HepG2 (cell line): ENCODE measurements around the gene CCDC33. TPM values are rescaled to one million over a fixed set of nuclear protein-coding genes. Genes with fewer than 3 reads are reported as not detected.

Experiments
- ATAC-seq: fragments of 200-7000 bp; cut with Tn5 transposase; 3 replicates; pipeline ENCODE4 v1.9.1; 2020; ENCODE audit warnings: mild to moderate bottlenecking, moderate library complexity
- BruUV-seq: library from RNA; stranded (reverse); fragments of 400-500 nt; replicated peaks from 2 replicates; lab custom pipeline; 2021; lab: Mats Ljungman, UMichigan
- CTCF ChIA-PET: fragments of 300-600 bp; formaldehyde crosslinking; extraction: SDS; loops from one replicate; lab custom pipeline; 2021; ENCODE audit warnings: low total read pairs, inconsistent platforms, low intra/inter-chr PET ratio; lab: Yijun Ruan, JAX
- POLR2A ChIA-PET: fragments of 350-600 bp; sonication (Branson Sonifier 250); formaldehyde crosslinking; loops from one replicate; lab custom pipeline; 2020; ENCODE audit warnings: antibody characterized with exemption, inconsistent platforms; lab: Yijun Ruan, JAX
- DNase-seq: peaks from one replicate; pipeline ENCODE4 v3.0.0-alpha.2; 2015; ENCODE audit warnings: low spot score
- FAIRE-seq: peaks from 3 replicates; lab custom pipeline; 2011; peaks lifted over from hg19 to GRCh38; lab: Jason Lieb, UNC
- H2AFZ ChIP-seq: one replicate; pipeline ENCODE4 v1.6.1; 2011; ENCODE audit warnings: low read length, inconsistent platforms
- H3K27ac ChIP-seq: fragments of 300-600 bp; 3 replicates; pipeline ENCODE4 v1.8.0; 2011; ENCODE audit warnings: mixed run types, mild to moderate bottlenecking, mixed read lengths, low read length, inconsistent platforms; ENCODE audit not compliant: insufficient read depth; ENCODE audit errors: extremely low read length
- H3K27me3 ChIP-seq, 2 experiments: fragments of 200-600 bp in 1 of 2; 2 replicates in 1 of 2; 3 replicates in 1 of 2; pipeline versions ENCODE4 v1.6.0 to v1.8.0; 2011; ENCODE audit warnings: low read length in 2 of 2, mild to moderate bottlenecking in 2 of 2, moderate library complexity in 2 of 2, inconsistent platforms in 1 of 2; ENCODE audit not compliant: insufficient read depth in 2 of 2, control insufficient read depth in 1 of 2
- H3K36me3 ChIP-seq, 2 experiments: fragments of 200-600 bp in 1 of 2; replicated peaks in 1 of 2; 2 replicates in 1 of 2; 3 replicates in 1 of 2; pipeline versions ENCODE4 v1.5.1 to v1.8.0; 2011; ENCODE audit warnings: low read length in 2 of 2, inconsistent platforms in 1 of 2; ENCODE audit not compliant: insufficient read depth in 2 of 2, control insufficient read depth in 1 of 2
- H3K4me1 ChIP-seq: 2 replicates; pipeline ENCODE4 v1.5.1; 2012; ENCODE audit warnings: low read length, inconsistent platforms; ENCODE audit not compliant: insufficient read depth
- H3K4me2 ChIP-seq: 2 replicates; pipeline ENCODE4 v1.6.0; 2011; ENCODE audit warnings: low read depth, low read length, inconsistent platforms
- H3K4me3 ChIP-seq, 3 experiments: fragments of 200-600 bp in 1 of 3; sonication (generic), shearing (Covaris generic) in 1 of 3; replicated peaks in 1 of 3; 2 replicates each; pipeline ENCODE4 v1.5.1; 2011 to 2016; ENCODE audit warnings: low read length in 3 of 3, inconsistent platforms in 2 of 3, low read depth in 2 of 3, mild to moderate bottlenecking in 2 of 3, control low read depth in 1 of 3, mixed read lengths in 1 of 3; ENCODE audit not compliant: insufficient read depth in 1 of 3
- H3K79me2 ChIP-seq: one replicate; pipeline ENCODE4 v1.6.1; 2011; ENCODE audit warnings: low read length, inconsistent platforms; ENCODE audit not compliant: insufficient read depth
- H3K9ac ChIP-seq: 2 replicates; pipeline ENCODE4 v1.6.0; 2011; ENCODE audit warnings: mild to moderate bottlenecking, low read depth, low read length, inconsistent platforms; ENCODE audit not compliant: insufficient read depth
- H3K9me3 ChIP-seq: 2 replicates; pipeline ENCODE4 v1.5.1; 2012; ENCODE audit warnings: mild to moderate bottlenecking, low read length
- H4K20me1 ChIP-seq: 2 replicates; pipeline ENCODE4 v1.6.0; 2011; ENCODE audit warnings: inconsistent platforms, mild to moderate bottlenecking, low read length, moderate library complexity; ENCODE audit not compliant: insufficient read depth
- ATF2 ChIP-seq: sonication (generic); formaldehyde crosslinking; IDR thresholded peaks from 2 replicates; pipeline ENCODE4 v1.4.0; 2020; ENCODE audit warnings: missing genetic modification reagents
- CBX2 ChIP-seq, 2 experiments: fragments of 200-600 bp in 1 of 2; sonication (generic); formaldehyde crosslinking in 1 of 2; IDR thresholded peaks; 2 replicates each; pipeline versions ENCODE4 v1.7.0 to v1.8.1; 2018 to 2022; ENCODE audit warnings: low read depth in 2 of 2, low read length in 1 of 2, mild to moderate bottlenecking in 1 of 2, missing genetic modification reagents in 1 of 2
- GATA4 ChIP-seq: sonication (generic); IDR thresholded peaks from 2 replicates; pipeline ENCODE4 v1.6.1; 2016; ENCODE audit warnings: antibody characterized with exemption, low read depth, borderline replicate concordance
- HMGXB3 ChIP-seq: sonication (generic); formaldehyde crosslinking; IDR thresholded peaks from 2 replicates; pipeline ENCODE4 v1.4.0; 2020; ENCODE audit warnings: missing genetic modification reagents, borderline replicate concordance
- MIER3 ChIP-seq: IDR thresholded peaks from 2 replicates; pipeline ENCODE4 v1.6.1; 2016; ENCODE audit warnings: missing compliant biosample characterization, borderline replicate concordance
- MLX ChIP-seq: IDR thresholded peaks from 2 replicates; pipeline ENCODE4 v1.6.1; 2016
- NFYB ChIP-seq: sonication (generic); formaldehyde crosslinking; IDR thresholded peaks from 2 replicates; pipeline ENCODE4 v1.4.0; 2020; ENCODE audit warnings: missing genetic modification reagents
- RBM22 ChIP-seq: fragments of 200-400 bp; formaldehyde crosslinking; optimal IDR thresholded peaks from 2 replicates; pipeline ENCODE3; 2017; ENCODE audit warnings: mild to moderate bottlenecking, low read length, moderate library complexity
- SMARCC2 ChIP-seq: fragments of 450-650 bp; IDR thresholded peaks from 2 replicates; pipeline ENCODE4 v1.6.1; 2017; ENCODE audit warnings: antibody characterized with exemption, mild to moderate bottlenecking
- SOX5 ChIP-seq: IDR thresholded peaks from 2 replicates; pipeline ENCODE4 v1.6.1; 2016; ENCODE audit warnings: borderline replicate concordance
- ZIK1 ChIP-seq: sonication (generic); formaldehyde crosslinking; IDR thresholded peaks from 2 replicates; pipeline ENCODE4 v1.5.0; 2020; ENCODE audit warnings: mild to moderate bottlenecking, low read depth, missing genetic modification reagents, borderline replicate concordance
- ZNF670 ChIP-seq: sonication (generic); formaldehyde crosslinking; IDR thresholded peaks from 2 replicates; pipeline ENCODE4 v1.8.0; 2022; ENCODE audit warnings: mild to moderate bottlenecking, missing genetic modification reagents, borderline replicate concordance
- WGBS: methylation state at CpG from one replicate; pipeline ENCODE4 v1.1.6; 2017; ENCODE audit warnings: low lambda C conversion rate; 5-methylcytosine and 5-hydroxymethylcytosine counted together
- in situ Hi-C: cut with HindIII; loops from 2 replicates; pipeline ENCODE4 v1.10.0; 2017; ENCODE audit warnings: low pct_unique_long_range_greater_than_20kb; ENCODE audit not compliant: extremely low pct_ligation_motif_present
- intact Hi-C: fragments of 100-400 bp; cut with micrococcal nuclease; formaldehyde crosslinking; loops from one replicate; pipeline ENCODE4 v1.10.0; 2022; ENCODE audit not compliant: unreplicated experiment
- polyA plus RNA-seq, 8 experiments: library from polyadenylated mRNA; depleted of rRNA in 3 of 8; stranded (reverse) in 7 of 8; unstranded in 1 of 8; fragments of >200 nt; fragmentation: Illumina TruSeq in 4 of 8; extraction: Trizol in 4 of 8; gene quantifications; 2 replicates each; pipeline versions ENCODE4 v1.2.1 to v1.2.3, GENCODE V29; 2011 to 2016; ENCODE audit warnings: low read depth in 4 of 8, missing spikeins in 1 of 8, mixed read lengths in 1 of 8; ENCODE audit not compliant: insufficient read depth in 1 of 8
- total RNA-seq, 5 experiments: library from RNA; depleted of rRNA; stranded (reverse); fragments of >200 nt; fragmentation: Illumina TruSeq; extraction: Trizol; gene quantifications; 2 replicates each; pipeline ENCODE4 v1.2.3, GENCODE V29; 2016; ENCODE audit warnings: low read depth in 1 of 5

Gene CCDC33
- total and polyA plus RNA-seq, 2 of the 13 experiments (the other 11 are each of a cell fraction or from before 2014, with no cell fraction given) = 0.30 TPM; not detected in 1

- POLR2A ChIA-PET = no interaction called here
- in situ Hi-C loops (no loop called here), intact Hi-C loops (no loop called here)
- DNase-seq = no peak
- no peak overlapping the region for H2AFZ ChIP-seq
- no peak for FAIRE-seq
- H3K36me3 ChIP-seq = no peaks in the 10 kb centered on the region
- BruUV-seq = no TSS peak
- no peak for ATAC-seq
- H3K4me1 ChIP-seq = 0 out of 2 replicates have a peak, but pooled peaks cover under 1% of the 10 kb centered on the region
- H3K4me2 ChIP-seq = no peak overlapping the region
- no peak overlapping the region for H3K4me3 ChIP-seq
- no peaks in the 10 kb centered on the region for H3K9me3 ChIP-seq
- H3K9ac ChIP-seq = no peak overlapping the region
- no peak for TF ChIP-seq RBM22
- no peak for TF ChIP-seq ZIK1 (CRISPR knock-in tag)
- no peak for TF ChIP-seq SMARCC2
- no peak for TF ChIP-seq ZNF670 (CRISPR knock-in tag)
- TF ChIP-seq SOX5 (CRISPR knock-in tag) = no peak
- TF ChIP-seq NFYB (CRISPR knock-in tag) = no peak
- TF ChIP-seq MIER3 = no peak
- no peak for TF ChIP-seq HMGXB3
- no peak for TF ChIP-seq MLX (CRISPR knock-in tag)
- no peak for TF ChIP-seq GATA4
- no peak for TF ChIP-seq ATF2 (CRISPR knock-in tag)
- TF ChIP-seq CBX2 (IDR thresholded peaks at IDR 0.05; ENCODE audit: low read depth, low read length) = no peak
- no peak for TF ChIP-seq CBX2 (CRISPR knock-in tag; IDR thresholded peaks at IDR 0.05; ENCODE audit: low read depth)
- WGBS = 33% methylated on average over 14 of the region's 14 CpGs
- peaks cover 0 to 5% of the 10 kb centered on the region in 2 experiments; a peak in 2 of 5 replicates for H3K27me3 ChIP-seq
- no peaks in the 10 kb centered on the region for H3K79me2 ChIP-seq
- H4K20me1 ChIP-seq = no peaks in the 10 kb centered on the region
- H3K27ac ChIP-seq = no peak overlapping the region
- CTCF ChIA-PET = no interaction called here
Observed at GRCh38 chr15:74350295-74351275, 114.5 kb downstream of the CCDC33 start.
